HG02798 (cell line): ENCODE results near the gene TRAK2.

Experiments
- ATAC-seq: cut with Tn5 transposase; IDR thresholded peaks from one replicate; pipeline ENCODE4 v1.9.1; 2021; ENCODE audit warnings: mild to moderate bottlenecking; ENCODE audit not compliant: unreplicated experiment, poor library complexity

The TRAK2 gene

GRCh38 chr2:201363857-201364560 is 87.2 kb downstream of the TRAK2 start:
- ATAC-seq: peak; percentile 71

GRCh38 chr2:201362396-201362795 is 88.9 kb downstream of the TRAK2 start:
- ATAC-seq: no peak

- no peak for ATAC-seq
Observed at GRCh38 chr2:201361078-201361733, 90.1 kb downstream of the TRAK2 start.

GRCh38 chr2:201360256-201360655 is 91.0 kb downstream of the TRAK2 start:
- ATAC-seq: no peak

- ATAC-seq: no peak
Observed at GRCh38 chr2:201358684-201359083, 92.6 kb downstream of the TRAK2 start.

DNA sequence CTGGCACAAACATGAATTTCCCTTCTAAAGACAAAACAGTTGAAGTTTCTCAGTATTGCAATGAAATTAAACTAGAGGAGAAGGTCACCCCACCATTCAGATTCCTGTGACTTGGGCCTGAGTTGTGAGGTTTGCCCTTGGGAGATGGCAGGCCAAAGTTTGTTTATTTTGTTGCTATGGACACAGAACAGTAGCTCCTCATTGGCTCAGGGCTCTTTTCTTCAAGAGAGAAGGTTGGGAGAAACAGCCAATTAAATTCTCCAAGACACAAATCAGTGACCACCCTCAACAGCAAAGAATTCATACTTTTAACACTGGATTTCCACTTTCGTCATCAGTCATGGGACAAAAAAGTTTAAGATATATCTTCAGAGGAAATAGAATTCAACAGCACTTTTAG is 94.0 kb downstream of the TRAK2 start, which contains the start of gene FLACC1:
Gene FLACC1, minus strand, starts transcription at position 125 of the 400 bp plus-strand sequence. CDS start 5,941 bp downstream, outside the sequence.
- no peak for ATAC-seq

DNA sequence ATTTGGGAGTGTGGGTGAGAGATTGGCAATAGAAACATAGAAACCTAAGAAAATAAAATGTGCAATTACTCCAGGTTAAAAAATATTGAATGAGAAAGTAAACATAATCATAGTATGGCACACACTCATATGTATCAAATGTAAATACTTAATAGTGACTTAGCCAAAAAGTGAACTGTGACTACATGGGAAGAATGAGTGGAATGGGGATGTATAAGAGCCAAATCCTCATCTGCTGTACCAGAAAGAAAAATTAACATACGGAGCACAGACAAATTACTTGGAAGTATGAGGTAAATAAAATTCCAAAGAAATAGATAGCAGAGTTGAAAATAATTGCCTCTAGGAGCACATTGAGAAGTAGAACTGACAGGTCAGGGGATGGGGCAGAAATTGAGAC is 98.1 kb downstream of the TRAK2 start:
- no peak for ATAC-seq

- no peak for ATAC-seq
Observed at GRCh38 chr2:201350879-201351278, 100.4 kb downstream of the TRAK2 start.

DNA sequence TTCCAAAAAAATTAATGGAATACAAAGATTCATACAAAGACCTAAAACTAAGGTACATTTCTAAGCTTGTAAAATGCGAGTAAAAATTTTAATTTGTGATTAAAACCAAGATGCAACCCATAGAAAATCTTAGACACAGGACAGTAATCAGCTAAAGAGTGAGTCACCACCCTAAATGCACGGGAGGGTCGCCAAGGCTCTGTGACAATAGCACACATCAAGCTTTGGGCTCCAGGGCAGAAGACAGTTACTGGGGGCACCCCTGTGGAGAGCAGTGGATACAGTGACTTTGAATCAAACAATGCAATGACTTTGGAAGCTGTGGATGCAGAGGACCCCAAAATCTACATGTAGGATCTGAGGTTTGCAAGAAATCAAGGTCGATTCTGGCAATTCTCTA is 101.7 kb downstream of the TRAK2 start:
- ATAC-seq: no peak

DNA sequence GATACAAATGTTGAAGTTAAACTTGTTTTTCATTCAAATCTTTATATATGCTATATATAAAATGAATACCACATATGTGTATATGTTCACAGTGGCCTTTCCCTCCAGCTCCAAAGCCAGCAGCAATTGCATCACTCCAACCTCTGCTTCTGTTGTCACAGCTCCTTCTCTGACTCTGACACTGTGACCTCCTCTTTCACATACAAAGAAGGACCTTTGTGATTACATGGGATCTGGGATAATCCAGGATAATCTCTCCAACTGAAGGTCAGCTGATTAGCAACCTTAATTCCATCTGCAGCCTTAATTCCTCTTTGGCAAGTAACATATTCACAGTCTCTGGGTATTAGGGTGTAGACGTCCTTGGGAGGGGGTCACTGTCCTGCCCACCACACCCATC is 102.5 kb downstream of the TRAK2 start:
- ATAC-seq: no peak

- ATAC-seq: no peak
Observed at GRCh38 chr2:201347138-201347537, 104.1 kb downstream of the TRAK2 start.

GRCh38 chr2:201345625-201346213 is 105.5 kb downstream of the TRAK2 start:
- no peak for ATAC-seq

DNA sequence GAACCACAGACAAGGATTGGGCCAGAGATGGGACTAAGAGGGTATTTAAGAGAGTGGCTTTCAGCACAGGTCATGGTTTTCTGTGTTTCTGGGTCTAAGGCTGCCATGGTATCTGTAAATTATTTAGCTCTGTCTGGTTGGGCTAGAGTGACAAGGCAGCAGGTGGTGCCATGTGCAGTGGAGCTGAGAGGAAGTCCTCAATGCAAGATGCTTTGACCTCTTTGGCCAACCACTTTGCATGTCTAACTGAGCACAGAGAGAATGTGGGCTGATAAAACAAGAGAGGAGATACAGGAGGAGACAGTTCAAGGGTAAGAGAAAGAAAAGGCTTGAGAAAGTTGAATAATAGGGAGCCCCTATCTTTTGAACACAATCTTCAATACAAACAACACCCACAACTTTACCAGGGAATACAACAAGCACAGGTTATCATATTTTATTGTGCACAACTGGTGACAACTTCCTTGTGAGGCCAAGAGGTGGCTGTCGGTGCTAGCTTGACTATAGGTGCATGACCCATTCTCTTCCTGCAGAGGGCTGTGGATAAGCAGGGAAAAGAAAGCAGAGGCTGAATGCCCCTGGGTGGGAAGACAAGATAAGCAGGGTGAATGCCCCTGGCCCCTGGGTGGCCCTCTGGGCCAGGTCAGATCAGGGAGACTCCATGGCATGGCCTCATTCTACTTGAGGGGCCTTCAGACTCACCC is 106.4 kb downstream of the TRAK2 start:
- ATAC-seq: peak; percentile 87

GRCh38 chr2:201343559-201343958 is 107.7 kb downstream of the TRAK2 start:
- no peak for ATAC-seq

DNA sequence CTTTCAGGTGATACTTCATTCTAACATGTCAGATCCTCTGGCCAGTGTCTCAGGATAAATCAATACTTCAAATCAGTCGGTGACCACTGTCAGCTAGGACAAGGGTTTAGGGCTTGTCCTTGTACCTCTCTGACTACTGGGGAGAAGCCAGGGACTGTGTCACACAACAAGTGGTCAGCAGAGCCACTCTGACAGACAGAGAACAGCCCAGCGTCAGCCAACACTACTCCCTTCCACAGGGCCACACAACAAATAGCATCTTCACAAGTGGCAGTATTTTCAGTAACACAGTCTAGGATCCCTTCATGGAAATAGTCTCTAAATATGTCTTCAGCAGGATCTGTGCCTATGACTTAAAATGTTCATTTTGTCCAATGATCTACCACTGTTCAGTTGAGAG is 108.3 kb downstream of the TRAK2 start:
- no peak for ATAC-seq

DNA sequence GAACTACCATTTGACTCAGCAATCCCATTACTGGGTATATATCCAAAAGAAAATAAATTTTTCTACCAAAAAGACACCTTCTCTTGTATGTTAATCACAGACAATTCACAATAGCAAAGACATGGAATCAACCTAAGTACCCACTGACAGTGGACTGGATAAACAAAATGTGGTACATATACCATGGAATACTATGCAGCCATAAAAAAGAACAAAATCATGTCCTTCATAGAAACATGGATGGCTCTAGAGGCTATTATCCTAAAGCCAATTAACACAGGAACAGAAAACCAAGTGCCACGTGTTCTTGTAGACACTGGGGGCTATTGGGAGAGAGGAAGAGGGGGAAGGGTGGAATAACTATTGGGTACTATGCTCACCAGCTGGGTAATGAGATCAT is 121.8 kb downstream of the TRAK2 start:
- no peak for ATAC-seq

DNA sequence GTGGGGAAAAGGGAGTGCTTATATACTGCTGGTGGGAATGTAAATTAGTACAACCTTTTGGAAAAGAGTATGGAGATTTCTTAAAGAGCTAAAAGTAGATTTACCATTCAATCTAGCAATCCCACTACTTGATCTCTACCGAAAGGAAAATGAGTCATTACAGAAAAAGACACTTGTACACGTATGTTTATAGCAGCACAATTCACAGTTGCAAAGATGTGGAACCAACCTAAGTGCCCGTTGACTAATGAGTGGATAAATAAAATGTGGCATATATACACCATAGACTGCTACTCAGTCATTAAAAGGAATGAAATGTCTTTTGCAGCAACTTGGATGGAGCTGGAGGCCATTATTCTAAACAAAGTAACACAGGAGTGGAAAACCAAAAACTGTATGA is 123.6 kb downstream of the TRAK2 start:
- ATAC-seq: no peak
